A549 (cell line): Measurements from ENCODE around the gene U2SURP.

Experiments
- CEBPB ChIP-seq, 2 experiments: fragments of >200 bp in 1 of 2; sonication (Bioruptor Twin) in 1 of 2; formaldehyde crosslinking in 1 of 2; IDR thresholded peaks; 2 replicates each; pipeline ENCODE4 v1.6.1; 2012 to 2016
- POLR2A ChIP-seq: IDR thresholded peaks from 2 replicates; pipeline ENCODE4 v1.6.1; 2012; ENCODE audit warnings: mild to moderate bottlenecking, low read length
- TF ChIP-seq, protein P1 (sequence below): IDR thresholded peaks from 2 replicates; pipeline ENCODE4 v1.6.1; 2012
- TF ChIP-seq, protein P2 (sequence below): fragments of >200 bp; sonication (Bioruptor Twin); formaldehyde crosslinking; IDR thresholded peaks from 3 replicates; pipeline ENCODE4 v1.5.1; 2016
- TF ChIP-seq, protein P3 (sequence below): fragments of 200-600 bp; sonication (generic); IDR thresholded peaks from 2 replicates; pipeline ENCODE4 v1.6.1; 2016; ENCODE audit warnings: antibody characterized with exemption, mild to moderate bottlenecking, moderate library complexity

DNA sequence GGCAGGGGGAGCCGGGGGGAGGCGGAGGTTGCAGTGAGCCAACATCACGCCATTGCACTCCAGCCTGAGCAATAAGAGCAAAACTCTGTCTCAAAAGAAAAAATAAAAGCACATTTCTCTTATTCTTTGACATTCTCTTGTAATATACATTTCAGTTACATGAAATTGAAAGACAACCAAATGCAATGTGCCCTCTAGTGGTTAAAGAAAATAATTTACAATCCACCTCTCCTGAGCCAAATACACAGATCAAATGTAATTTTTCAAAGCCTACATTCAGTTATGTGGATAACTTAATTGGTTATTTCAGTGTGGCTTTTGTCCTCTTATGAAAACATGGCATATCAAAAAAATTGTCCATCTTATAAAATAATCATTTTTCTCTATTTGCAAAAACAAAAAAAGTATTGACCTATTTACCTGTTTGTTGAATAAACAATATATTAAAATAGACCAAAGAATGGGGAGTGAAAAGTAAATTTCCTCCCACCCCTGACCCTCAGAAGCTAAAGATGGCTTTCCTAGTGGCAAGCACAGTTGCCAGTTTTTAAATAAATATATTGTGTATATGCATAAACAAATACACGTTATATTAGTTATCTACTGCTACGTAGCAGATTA lies 14.2 kb upstream of the U2SURP start:
- TF ChIP-seq CEBPB (IDR thresholded peaks at IDR 0.05) (no peak), POLR2A (no peak)
- TF ChIP-seq, protein P1, sequence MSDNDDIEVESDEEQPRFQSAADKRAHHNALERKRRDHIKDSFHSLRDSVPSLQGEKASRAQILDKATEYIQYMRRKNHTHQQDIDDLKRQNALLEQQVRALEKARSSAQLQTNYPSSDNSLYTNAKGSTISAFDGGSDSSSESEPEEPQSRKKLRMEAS, result no peak
- TF ChIP-seq, protein P2, sequence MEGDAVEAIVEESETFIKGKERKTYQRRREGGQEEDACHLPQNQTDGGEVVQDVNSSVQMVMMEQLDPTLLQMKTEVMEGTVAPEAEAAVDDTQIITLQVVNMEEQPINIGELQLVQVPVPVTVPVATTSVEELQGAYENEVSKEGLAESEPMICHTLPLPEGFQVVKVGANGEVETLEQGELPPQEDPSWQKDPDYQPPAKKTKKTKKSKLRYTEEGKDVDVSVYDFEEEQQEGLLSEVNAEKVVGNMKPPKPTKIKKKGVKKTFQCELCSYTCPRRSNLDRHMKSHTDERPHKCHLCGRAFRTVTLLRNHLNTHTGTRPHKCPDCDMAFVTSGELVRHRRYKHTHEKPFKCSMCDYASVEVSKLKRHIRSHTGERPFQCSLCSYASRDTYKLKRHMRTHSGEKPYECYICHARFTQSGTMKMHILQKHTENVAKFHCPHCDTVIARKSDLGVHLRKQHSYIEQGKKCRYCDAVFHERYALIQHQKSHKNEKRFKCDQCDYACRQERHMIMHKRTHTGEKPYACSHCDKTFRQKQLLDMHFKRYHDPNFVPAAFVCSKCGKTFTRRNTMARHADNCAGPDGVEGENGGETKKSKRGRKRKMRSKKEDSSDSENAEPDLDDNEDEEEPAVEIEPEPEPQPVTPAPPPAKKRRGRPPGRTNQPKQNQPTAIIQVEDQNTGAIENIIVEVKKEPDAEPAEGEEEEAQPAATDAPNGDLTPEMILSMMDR, result peak; percentile 76
- TF ChIP-seq, protein P3, sequence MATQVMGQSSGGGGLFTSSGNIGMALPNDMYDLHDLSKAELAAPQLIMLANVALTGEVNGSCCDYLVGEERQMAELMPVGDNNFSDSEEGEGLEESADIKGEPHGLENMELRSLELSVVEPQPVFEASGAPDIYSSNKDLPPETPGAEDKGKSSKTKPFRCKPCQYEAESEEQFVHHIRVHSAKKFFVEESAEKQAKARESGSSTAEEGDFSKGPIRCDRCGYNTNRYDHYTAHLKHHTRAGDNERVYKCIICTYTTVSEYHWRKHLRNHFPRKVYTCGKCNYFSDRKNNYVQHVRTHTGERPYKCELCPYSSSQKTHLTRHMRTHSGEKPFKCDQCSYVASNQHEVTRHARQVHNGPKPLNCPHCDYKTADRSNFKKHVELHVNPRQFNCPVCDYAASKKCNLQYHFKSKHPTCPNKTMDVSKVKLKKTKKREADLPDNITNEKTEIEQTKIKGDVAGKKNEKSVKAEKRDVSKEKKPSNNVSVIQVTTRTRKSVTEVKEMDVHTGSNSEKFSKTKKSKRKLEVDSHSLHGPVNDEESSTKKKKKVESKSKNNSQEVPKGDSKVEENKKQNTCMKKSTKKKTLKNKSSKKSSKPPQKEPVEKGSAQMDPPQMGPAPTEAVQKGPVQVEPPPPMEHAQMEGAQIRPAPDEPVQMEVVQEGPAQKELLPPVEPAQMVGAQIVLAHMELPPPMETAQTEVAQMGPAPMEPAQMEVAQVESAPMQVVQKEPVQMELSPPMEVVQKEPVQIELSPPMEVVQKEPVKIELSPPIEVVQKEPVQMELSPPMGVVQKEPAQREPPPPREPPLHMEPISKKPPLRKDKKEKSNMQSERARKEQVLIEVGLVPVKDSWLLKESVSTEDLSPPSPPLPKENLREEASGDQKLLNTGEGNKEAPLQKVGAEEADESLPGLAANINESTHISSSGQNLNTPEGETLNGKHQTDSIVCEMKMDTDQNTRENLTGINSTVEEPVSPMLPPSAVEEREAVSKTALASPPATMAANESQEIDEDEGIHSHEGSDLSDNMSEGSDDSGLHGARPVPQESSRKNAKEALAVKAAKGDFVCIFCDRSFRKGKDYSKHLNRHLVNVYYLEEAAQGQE, result no peak
